ENCODE results near the gene SNAP23.

Gene SNAP23

GRCh38 chr15:42502477-42502876 is 7.0 kb downstream of the SNAP23 start:
- peaks cover 4% of the 10 kb centered on the region; the same call in 1 of the 2 replicates for H3K4me1 ChIP-seq
- TF ChIP-seq, protein P1, sequence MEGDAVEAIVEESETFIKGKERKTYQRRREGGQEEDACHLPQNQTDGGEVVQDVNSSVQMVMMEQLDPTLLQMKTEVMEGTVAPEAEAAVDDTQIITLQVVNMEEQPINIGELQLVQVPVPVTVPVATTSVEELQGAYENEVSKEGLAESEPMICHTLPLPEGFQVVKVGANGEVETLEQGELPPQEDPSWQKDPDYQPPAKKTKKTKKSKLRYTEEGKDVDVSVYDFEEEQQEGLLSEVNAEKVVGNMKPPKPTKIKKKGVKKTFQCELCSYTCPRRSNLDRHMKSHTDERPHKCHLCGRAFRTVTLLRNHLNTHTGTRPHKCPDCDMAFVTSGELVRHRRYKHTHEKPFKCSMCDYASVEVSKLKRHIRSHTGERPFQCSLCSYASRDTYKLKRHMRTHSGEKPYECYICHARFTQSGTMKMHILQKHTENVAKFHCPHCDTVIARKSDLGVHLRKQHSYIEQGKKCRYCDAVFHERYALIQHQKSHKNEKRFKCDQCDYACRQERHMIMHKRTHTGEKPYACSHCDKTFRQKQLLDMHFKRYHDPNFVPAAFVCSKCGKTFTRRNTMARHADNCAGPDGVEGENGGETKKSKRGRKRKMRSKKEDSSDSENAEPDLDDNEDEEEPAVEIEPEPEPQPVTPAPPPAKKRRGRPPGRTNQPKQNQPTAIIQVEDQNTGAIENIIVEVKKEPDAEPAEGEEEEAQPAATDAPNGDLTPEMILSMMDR (IDR thresholded peaks at IDR 0.05; ENCODE audit: low read depth, low read length) = no peak
- H3K9me3 ChIP-seq = no peaks in the 10 kb centered on the region
- H3K36me3 ChIP-seq = no peaks in the 10 kb centered on the region
- DNase-seq = no peak
- no peak overlapping the region for H3K4me3 ChIP-seq (ENCODE audit: low read depth, low read length)
- no peaks in the 10 kb centered on the region for H3K27me3 ChIP-seq

- H3K9me3 ChIP-seq = no peaks in the 10 kb centered on the region
- peaks cover 4% of the 10 kb centered on the region; the same call in 1 of the 2 replicates for H3K4me1 ChIP-seq
- TF ChIP-seq, protein P1 (IDR thresholded peaks at IDR 0.05; ENCODE audit: low read depth, low read length) = no peak
- H3K27me3 ChIP-seq = no peaks in the 10 kb centered on the region
- no peak for DNase-seq
- no peak overlapping the region for H3K4me3 ChIP-seq (ENCODE audit: low read depth, low read length)
- no peaks in the 10 kb centered on the region for H3K36me3 ChIP-seq
These were observed 8.4 kb downstream of the SNAP23 start for GRCh38 chr15:42503825-42504224.

- no peak for DNase-seq
- no peaks in the 10 kb centered on the region for H3K4me1 ChIP-seq
- no peaks in the 10 kb centered on the region for H3K36me3 ChIP-seq
- no peaks in the 10 kb centered on the region for H3K27me3 ChIP-seq
- no peaks in the 10 kb centered on the region for H3K9me3 ChIP-seq
- TF ChIP-seq, protein P1 (IDR thresholded peaks at IDR 0.05; ENCODE audit: low read depth, low read length) = no peak
- H3K4me3 ChIP-seq (ENCODE audit: low read depth, low read length) = no peak overlapping the region
These were observed 9.2 kb downstream of the SNAP23 start for GRCh38 chr15:42504631-42505030.

DNA sequence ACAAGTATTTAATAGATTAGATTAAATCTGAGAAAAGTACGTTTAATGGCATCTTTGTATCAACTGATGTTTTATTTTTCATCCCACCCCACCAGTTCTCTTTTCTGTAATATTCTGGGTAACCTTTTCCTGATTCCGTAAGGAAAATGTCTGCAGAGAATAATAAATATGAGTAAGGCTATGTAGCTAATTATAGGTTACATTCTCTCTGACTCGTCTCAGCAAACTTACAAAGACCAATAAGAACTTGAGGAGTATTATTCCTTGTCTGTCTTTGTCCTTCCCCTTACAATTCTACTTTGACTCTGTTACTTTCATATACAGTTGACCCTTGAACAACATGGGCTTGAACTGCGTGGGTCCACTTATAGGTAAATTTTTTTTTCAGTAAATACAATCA is 12.1 kb downstream of the SNAP23 start:
- TF ChIP-seq, protein P1 (IDR thresholded peaks at IDR 0.05; ENCODE audit: low read depth, low read length) = no peak
- Histone ChIP-seq H3K4me3 (ENCODE audit: low read depth, low read length) (no peak overlapping the region), H3K9me3 (no peaks in the 10 kb centered on the region), H3K4me1 (no peaks in the 10 kb centered on the region), H3K36me3 (no peaks in the 10 kb centered on the region), H3K27me3 (no peaks in the 10 kb centered on the region)
- no peak for DNase-seq

GRCh38 chr15:42508263-42508690 is 12.8 kb downstream of the SNAP23 start:
- TF ChIP-seq, protein P1 (IDR thresholded peaks at IDR 0.05; ENCODE audit: low read depth, low read length) = no peak
- peaks cover 3% of the 10 kb centered on the region; the same call in 1 of the 2 replicates for H3K36me3 ChIP-seq
- H3K4me3 ChIP-seq (ENCODE audit: low read depth, low read length) = no peak overlapping the region
- H3K27me3 ChIP-seq = no peaks in the 10 kb centered on the region
- no peak for DNase-seq
- no peaks in the 10 kb centered on the region for H3K4me1 ChIP-seq
- H3K9me3 ChIP-seq = no peaks in the 10 kb centered on the region

- Histone ChIP-seq H3K36me3 (peaks cover 3% of the 10 kb centered on the region; the same call in 1 of the 2 replicates), H3K27me3 (no peaks in the 10 kb centered on the region), H3K4me3 (ENCODE audit: low read depth, low read length) (no peak overlapping the region), H3K4me1 (no peaks in the 10 kb centered on the region), H3K9me3 (no peaks in the 10 kb centered on the region)
- no peak for DNase-seq
- TF ChIP-seq, protein P1 (IDR thresholded peaks at IDR 0.05; ENCODE audit: low read depth, low read length) = no peak
These were observed 15.0 kb downstream of the SNAP23 start for GRCh38 chr15:42510258-42511006.

All from BE2C (cell line).